NCI-H345 treated with DMSO at 0.1 percent for 48 hours (cell line): ENCODE results near the gene GFRA1.

Experiments
- DNase-seq: peaks from one replicate; lab custom pipeline; 2025; ENCODE audit not compliant: unreplicated experiment; lab: John Stamatoyannopoulos, UW

GFRA1 gene

DNA sequence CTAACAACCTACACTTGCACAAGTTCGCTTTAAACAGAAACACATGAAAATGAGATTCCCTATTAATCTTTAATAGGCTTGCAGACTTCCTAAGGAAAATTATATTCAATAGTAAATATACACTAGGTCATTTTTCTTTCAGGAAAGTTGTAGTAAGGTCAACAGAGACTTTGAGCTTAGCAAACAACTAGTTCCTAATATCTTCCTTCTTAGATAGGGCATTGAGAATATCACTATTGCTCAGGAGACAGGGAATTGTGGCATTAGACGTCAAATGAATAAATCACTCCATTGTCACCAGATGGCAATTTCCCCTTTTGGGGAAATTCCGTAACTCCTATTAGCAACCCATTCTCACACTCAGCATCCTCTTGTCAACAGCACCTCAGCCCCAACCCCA is 164.9 kb downstream of the GFRA1 start:
- no peak for DNase-seq

DNA sequence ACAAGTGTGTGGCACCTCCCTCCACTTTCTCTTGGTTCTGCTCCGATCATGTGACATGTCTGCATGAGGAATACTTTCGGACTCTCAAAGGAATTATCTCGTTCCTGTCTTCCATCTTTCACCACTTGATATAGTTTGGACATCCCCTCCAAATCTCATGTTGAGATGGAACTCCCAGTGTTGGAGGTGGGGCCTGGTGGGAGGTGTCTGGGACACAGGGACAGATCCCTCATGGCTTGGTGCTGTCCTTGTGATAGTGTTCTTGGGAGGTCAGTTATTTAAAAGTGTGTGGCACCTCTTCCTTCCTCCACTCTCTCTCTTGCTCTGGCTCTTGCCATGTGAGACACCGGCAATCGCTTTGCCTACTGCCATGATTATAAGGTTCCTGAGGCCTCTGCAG is 166.4 kb downstream of the GFRA1 start:
- DNase-seq = no peak

DNA sequence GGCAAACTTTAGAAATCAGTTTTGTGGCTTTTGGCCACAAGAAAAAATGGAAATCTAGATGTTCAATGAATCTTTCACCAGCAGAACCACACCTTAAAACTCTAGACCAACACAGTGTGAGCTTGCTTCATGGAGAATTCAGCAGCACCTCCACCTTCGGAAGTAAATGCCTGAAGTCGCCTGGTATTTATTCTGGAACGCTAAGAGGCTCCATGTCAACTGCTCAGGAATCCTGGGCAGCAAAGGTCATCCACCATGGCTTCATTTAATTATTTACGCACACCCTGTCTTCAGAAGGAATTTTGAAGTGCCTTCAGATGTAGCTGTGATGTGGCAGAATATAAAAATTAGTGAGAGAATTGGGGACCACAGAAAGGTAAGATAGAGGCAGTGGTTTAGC is 167.7 kb downstream of the GFRA1 start:
- no peak for DNase-seq

DNA sequence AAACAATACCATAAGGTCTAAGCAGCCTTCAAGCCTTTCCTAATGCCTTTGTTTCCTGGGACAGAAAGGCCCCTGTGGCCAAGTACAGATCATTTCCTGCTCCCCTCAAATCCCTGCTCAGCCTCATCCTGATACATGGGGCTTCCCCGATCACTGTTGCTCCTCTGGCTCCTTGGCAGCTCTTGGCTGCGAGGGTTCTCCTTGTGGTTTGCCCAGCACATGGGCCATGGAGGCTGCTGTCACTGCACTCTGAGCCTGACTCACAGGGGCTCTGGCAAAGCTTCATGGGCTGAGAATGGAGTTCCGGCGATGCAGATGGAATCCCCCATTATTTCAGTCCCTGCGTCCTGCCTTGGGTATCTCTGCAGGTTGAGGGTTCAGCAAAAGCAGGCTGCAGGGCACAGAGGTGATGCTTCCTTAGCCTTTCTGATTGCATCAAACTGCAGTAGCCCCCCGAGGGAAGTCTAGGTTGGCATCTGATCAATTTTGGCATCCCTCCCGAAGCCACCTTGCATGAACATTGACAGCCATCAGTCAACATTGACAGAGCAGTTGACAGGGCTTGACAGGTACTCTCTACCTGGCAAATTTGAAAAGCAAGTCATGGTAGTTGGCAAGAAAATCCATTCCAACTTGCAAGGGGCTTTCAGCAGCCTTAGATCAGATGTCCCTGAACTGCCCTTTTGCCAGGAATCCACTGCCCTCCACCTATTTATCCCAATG is 168.6 kb downstream of the GFRA1 start:
- DNase-seq = no peak

DNA sequence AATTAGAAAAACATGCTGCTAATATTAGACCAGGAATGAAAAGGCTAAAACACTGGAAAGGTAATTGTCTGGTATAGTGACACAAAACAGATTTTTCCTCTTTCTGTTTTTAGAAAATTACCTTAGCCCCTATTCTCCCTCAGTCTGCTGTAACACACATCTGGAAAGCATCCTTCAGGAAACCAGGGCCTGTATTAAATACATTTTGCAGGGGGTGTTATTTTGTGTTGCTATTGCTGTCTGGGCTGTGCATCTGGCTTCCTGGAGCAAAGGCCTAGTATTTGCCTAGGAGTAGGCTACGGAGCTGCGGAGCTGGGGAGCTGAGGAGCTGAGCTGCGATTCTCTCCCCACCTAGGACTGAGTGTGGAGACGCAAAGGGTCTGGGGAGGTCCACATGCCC is 169.3 kb downstream of the GFRA1 start:
- DNase-seq = no peak

DNA sequence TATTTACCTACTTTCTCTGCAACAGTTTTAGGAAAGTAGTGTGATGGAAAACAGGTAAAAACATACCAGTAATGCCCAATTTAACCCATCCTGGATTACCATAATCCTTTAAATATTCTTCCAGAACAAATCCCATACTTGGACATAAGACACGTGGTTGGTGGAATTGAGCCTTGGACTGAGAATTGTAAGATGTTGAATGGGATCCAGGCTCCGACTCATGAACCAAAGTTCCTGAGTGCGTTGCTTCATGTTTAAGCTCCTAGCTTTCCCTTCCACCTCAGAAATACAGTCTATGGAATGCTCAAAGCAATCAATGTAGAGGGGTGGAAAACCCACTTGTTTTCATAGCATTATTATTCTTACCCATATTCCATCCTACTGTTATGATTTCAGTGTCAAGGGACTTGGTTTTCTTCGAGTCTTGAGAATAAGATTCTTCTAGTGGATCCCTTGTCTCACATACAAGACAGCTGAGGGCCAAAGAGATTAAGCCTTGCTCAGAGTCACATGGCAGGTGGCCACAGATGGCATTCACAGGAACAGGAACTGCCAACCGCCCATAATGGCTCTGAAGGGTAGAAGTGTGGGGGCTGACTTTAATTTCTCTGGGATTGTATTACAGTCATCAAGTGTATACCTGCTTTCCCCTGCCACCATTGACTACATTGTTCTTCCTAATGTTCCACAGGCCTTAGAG is 171.2 kb downstream of the GFRA1 start:
- no peak for DNase-seq

DNA sequence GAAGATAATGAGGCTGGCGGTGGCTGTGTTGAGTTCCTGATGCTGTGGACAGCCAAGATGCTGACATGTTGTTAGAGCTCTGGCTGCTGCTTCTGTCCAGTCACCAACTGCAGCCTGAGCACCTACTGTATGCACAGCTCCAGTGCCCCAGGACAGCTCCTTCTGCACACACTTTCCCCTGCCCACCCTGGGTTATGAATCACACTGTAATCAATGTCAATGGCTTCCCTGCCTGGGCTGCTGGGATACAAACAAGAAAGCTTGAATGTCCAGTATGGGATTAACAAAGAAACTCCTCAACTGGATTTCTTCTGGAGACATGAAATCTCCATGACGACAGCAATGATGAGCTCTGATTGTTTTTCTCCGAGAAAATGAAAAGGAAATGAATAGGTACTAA is 172.0 kb downstream of the GFRA1 start:
- DNase-seq = no peak

DNA sequence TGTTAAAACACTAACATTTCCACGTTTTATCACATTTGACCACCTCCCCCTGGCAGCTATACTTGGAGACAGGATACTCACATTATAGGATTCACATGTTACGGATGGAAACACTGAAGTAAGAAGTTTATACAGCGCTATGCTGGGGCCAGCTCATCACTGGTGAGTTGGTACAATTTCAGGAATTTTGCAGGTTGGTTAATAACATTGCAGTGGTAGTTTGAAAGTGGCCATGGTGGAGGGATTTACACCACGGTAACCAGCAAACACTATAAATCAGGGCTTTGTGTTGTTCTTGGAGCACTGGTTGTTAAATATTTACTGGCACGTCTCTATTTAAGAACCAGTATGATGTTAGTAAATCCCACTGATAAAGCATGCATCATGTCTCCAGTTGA is 174.0 kb downstream of the GFRA1 start:
- DNase-seq = no peak

DNA sequence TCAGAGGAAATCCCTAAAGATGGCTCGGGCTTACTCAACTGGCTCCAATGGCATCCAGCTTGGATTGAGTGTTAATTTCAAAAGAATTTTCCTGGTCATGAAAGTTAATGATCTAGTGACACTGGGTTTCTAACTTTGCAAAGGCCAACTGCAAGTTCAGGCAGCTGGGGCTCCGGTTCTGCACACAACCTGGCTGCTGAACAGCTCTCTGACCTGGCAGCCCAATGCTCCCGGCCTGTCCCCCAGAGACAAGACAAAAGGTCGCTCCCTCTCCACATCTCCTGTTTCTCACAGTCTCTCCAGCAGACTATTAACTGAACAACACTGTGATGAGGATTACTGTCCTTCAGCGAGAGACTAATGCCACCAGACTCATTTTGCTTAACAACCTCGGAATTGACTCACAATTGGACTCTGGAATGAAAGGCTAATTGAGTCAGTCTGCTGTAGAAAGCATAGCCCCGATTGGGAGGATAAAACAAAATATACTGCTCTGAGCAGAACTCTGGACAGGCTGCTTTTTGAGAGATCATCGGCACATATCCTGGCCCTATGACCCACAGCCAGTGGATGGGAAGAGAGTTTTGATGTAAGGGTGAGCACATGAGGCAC is 174.5 kb downstream of the GFRA1 start:
- no peak for DNase-seq

DNA sequence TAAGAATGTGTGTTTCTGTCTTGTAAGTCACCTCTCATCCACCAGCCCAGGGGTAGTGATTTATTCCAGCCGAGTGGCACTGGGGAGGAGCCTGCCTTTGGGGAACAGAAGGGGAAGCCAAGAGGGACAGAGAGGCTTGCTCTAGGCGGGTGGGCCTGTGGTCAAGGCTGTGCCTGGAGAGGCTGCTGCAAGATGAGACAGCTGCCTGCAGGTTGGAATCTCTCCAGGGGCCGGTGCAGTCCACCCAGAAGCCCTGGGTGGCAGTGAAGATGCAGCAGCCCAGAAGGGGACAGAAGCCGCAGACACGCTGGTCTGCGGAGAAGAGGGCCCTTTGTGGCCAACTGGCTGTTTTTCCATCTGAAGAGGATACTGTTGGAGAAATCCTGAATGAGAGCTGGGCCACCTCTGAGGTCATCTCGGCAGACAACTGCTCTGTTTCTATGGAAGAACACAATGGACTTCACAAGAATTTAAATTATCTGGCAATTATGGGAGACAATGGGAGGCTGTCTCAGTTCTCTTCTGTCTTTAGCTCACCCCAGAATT is 175.7 kb downstream of the GFRA1 start:
- DNase-seq = no peak

DNA sequence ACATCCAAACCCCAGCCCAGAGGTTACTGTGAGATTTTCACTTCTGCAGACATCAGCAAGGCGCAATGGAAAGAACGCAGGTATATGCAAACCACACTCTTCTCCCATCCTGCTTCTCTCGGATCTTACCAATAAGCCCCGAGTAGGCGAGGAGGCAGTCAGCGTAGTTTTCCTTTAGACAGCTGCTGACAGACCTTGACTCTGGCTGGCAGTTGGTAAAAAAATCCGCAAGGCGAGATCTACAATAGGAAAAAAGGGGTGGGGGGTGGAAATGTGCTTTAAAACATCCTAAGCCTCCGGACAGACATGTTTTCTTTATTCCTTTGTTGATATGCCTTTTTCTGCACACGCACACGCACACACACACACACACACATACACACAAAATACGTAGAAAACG is 176.5 kb downstream of the GFRA1 start:
- DNase-seq = no peak

DNA sequence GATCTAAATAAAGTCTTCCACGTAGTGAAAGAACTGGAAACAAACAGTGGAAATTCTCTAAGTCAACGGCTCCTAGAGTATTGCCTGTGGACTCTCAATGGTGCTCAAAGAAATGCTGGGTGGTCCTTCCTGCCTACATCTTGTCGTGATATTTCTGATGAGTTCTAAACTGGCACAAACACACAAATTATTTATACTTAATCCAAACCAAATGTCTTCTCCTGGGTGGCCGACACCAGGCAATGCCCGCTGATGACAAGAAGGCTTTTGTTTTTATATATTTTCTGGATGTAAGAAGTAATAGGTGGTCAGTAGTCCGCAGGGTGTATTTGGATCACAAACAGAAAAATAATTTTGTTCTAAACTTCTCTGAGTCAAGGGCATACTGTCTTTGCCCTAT is 178.7 kb downstream of the GFRA1 start:
- DNase-seq = no peak

DNA sequence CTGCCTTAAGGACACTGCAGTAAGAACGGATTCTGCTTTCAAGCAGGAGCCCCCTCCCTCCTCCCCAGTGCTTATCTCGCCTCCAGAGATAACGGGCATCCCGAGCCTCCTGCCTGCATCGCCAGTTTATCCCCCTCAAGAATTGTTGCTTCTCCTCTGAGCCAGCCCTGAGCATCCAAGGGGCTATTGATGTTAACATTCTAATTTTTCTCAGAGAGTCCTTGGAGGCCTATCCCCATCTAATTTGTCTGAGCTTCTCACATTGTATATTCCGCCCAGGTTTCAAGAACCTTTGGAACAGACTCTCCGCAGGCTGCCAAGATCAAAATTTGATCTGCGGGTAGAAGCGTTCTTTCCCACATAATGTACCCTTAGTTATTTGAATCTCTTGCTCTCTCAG is 180.0 kb downstream of the GFRA1 start:
- DNase-seq = no peak

DNA sequence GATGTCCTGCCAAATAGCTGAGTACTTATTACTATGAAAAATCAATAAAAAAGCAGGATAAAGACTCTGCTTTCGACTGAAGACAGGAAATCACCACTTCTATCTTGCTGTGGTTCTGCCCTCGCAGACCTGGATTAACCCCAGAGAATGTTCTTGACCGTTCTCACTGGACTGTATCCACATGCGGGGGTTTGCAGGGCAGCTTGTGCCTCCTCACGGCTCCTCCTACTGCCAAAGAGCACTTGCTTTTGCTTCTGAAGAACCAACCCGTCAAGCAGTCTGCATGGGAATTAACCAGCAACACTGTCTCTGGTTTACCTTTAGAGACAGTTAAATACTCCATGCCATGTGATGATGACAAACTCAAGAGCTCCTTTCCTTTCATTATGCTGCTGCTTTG is 184.0 kb downstream of the GFRA1 start:
- DNase-seq = no peak

DNA sequence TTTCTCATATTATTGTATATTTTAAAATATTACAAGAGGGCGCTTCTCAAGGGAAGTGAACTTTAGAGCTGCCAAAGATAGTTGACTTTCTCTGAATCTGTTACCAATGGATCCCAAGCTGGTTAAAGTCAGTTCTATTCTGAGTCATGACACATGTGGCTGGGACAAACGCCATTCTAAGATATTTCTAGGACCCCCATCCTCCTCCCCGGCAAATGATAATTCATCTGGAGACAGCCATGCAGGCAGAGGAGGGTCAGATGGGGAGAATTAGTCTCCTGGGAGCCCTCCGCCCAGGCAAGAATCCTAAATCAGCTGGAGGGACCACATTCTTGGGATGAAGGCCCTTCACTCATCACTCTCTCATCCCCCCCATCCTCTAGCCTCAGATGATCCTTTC is 187.7 kb downstream of the GFRA1 start:
- DNase-seq = no peak

DNA sequence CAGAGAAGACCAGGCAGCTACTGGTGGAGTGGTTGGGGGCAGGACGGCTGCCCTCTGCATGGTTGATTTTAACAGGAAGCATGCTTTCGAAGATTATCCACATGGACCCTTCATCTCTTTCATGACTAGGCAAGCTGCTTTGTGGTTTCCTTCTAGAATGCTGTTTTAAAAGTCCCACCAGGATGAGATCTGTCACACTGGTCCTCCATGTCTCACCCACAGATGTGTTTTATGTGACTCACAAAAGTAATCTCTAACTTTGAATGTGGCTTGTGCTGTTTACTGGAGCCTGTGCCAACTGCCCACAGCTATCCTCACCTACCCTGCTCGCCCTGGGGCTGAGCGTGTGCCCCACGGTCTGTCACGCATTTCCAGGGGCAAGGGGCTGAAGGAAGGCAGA is 188.8 kb downstream of the GFRA1 start:
- DNase-seq = no peak

DNA sequence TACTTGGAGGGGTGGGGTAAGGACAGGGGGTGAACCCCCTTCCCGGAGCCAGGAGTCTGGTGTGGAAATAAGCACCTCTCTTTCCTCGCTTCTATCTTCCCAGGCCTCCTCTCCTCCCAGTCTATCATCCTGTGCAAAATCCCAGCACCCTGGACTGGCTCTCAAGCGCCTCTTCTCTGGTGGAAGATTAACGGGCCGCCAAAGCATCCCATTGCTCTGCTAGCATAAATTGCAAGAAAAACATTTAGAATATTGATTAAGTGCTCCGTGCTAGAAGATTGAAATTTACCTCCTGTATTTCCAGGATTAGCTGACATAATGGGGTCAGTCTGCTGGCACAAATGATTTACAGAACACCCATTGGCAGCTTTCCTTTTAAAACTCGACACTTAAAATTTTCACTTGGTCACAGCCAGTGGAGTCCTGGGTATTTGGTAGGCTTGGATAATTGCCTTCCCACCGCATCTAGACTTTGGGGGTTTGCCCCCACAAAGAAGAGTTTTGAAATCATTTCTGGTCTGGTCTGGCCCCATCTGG is 189.7 kb downstream of the GFRA1 start:
- DNase-seq = no peak

DNA sequence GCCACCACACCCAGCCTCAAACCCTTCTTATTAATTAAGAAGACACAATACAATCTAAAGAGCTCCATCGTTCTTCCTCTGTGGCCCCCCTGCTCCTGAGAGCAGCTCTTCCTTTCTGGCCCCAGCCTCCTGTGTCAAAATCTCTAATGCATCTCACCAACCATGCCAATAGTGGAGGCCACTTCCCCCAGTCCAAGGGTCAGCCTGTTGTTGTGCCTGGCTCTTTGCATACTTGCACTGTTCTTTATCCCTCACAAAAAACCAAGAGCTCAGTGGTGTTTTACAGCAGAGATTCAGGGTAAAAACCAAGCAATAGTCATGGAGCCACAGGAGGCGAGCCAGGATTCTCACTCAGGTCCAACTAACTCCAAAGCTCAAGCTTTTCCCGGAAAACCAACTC is 190.2 kb downstream of the GFRA1 start:
- no peak for DNase-seq

DNA sequence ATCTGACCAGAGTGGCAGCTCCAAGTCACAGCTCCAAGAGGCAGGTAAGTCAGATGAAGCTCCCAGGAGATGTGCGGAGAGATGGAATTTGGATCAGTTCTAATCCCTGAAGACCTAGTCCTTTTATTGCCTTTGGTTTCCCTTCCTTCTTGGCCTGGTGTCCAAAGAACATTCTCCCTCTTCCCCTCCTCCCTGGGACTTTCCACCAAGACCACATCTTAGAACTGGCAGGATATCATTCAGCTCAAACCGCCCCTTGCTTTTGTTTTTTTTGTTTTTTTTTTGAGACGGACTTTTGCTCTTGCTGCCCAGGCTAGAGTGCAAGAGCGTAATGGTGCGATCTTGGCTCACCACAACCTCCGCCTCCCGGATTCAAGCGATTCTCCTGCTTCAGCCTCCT is 190.8 kb downstream of the GFRA1 start:
- no peak for DNase-seq

DNA sequence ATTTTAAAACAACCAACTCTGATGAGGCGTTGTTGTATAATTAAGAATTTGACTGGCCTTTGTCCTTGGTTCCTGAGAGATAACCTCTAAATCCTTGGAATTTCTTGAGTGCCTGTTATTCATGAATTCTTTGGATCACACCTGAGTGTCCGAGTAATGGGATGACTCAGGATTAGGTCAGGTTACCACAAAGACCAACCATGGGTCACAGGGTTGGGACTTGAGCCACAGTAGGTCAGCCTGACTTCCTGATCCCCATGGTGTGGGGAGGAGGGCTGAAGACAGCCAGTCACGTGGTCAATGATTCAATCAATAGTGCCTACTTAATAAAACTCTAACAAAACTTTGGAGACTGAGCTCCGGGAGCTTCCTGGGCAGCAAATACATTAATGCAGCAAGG is 192.5 kb downstream of the GFRA1 start:
- no peak for DNase-seq

DNA sequence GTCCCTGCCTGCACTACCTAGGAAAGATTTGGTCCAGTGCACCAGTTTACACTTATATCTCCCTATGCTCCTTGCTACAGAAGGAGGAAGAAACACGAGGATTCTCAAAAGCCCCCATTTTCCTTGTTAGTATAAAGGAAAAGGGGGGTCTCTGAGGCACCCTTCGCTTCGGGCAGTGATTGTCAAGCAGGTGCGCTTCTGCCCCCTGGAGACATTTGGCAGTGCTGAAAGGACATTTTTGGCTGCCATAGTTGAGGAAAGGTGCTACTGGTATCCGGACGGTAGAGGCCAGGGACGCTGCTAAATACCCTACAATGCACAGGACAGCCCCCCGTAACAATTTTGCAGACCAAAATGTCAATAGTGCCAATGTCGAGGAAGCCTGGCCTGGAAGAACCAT is 193.7 kb downstream of the GFRA1 start:
- no peak for DNase-seq

DNA sequence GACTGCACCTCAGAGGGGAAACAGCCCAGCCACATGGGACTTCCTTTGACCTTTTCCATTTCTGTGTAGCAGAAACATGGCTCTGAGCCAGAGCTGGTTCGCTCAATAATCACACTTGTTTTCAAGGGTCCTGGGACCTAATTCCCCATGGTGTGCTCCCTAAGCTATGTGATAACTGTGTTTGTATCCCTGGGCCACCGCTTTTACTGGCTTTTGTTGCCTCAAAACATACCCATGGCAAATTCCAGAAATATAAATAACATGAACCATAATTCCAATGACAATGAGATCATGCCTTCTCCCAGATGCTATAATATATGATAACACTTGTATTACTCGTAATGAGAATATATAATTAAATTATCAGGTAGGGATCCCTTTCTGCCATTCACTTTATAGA is 196.4 kb downstream of the GFRA1 start:
- DNase-seq = no peak
